ENCODE data around the gene GRK1. TPM values are rescaled to one million over a fixed set of nuclear protein-coding genes. Genes with fewer than 3 reads are reported as not detected.
"Not testable (repeated sequence)": the region's sequence is repeated elsewhere in the genome, so short reads cannot be mapped to it uniquely, and the experiment has no call there.

Gene GRK1
- total and polyA plus RNA-seq, 2 of the 8 experiments (the other 6 are each of a cell fraction or from before 2014, with no cell fraction given), result 0.12 TPM; not detected in 1

DNA sequence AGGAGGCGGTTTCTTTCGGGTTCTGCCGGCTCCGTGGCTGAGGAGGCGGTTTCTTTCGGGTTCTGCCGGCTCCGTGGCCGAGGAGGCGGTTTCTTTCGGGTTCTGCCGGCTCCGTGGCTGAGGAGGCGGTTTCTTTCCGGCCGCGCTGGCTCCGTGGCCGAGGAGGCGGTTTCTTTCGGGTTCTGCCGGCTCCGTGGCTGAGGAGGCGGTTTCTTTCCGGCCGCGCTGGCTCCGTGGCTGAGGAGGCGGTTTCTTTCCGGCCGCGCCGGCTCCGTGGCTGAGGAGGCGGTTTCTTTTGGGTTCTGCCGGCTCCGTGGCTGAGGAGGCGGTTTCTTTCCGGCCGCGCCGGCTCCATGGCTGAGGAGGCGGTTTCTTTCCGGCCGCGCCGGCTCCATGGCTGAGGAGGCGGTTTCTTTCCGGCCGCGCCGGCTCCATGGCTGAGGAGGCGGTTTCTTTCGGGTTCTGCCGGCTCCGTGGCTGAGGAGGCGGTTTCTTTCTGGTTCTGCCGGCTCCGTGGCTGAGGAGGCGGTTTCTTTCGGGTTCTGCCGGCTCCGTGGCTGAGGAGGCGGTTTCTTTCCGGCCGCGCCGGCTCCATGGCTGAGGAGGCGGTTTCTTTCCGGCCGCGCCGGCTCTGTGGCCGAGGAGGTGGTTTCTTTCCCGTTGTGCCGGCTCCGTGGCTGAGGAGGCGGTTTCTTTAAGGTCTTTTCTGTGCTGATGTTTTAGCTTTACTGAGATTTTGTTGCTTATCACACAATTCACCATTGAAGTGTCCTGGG is 85.4 kb downstream of the GRK1 start:
- H3K9me3 ChIP-seq (ENCODE audit: insufficient read depth in 2 of 2, low read depth in 1 of 2, low read length in 1 of 2); H2BK12ac ChIP-seq (ENCODE audit: low read depth, low read length); H3K4me2 ChIP-seq (ENCODE audit: insufficient read depth in 1 of 2, low read depth in 2 of 2, low read length in 2 of 2); H3K56ac ChIP-seq (replicated peaks; ENCODE audit: insufficient read length, low read depth, low read length); H2BK120ac ChIP-seq (replicated peaks; ENCODE audit: low read depth, low read length); DNase-seq (ENCODE audit: low read depth in 1 of 2, low spot score in 2 of 2); H4K91ac ChIP-seq (replicated peaks; ENCODE audit: insufficient read length, low read length); H3K36me3 ChIP-seq (ENCODE audit: control insufficient read depth in 2 of 4, insufficient read depth in 4 of 4, low read length in 3 of 4); H2BK5ac ChIP-seq (ENCODE audit: low read depth, low read length); H3K27ac ChIP-seq (ENCODE audit: low read depth, low read length); H3K4me1 ChIP-seq (replicated peaks in 1 of 4; ENCODE audit: control insufficient read depth in 3 of 4, insufficient read depth in 4 of 4, low read length in 3 of 4); H3K18ac ChIP-seq (ENCODE audit: extremely low read depth, low read length); H4K5ac ChIP-seq (ENCODE audit: insufficient read length, low read depth, low read length); H3K23me2 ChIP-seq (ENCODE audit: low read depth, low read length); H2AFZ ChIP-seq (ENCODE audit: low read length); FAIRE-seq; H3K4me3 ChIP-seq (ENCODE audit: extremely low read depth in 1 of 4, insufficient read depth in 2 of 4, low read depth in 3 of 4, low read length in 4 of 4); H3K79me1 ChIP-seq (ENCODE audit: low read depth, low read length); H3K79me2 ChIP-seq (ENCODE audit: control insufficient read depth in 1 of 2, insufficient read depth in 2 of 2, low read length in 2 of 2); H2BK20ac ChIP-seq (ENCODE audit: low read length); H3K27me3 ChIP-seq (replicated peaks in 1 of 4; ENCODE audit: control insufficient read depth in 3 of 4, extremely low read depth in 1 of 4, insufficient read depth in 3 of 4, low read length in 3 of 4); H3K4ac ChIP-seq (replicated peaks; ENCODE audit: insufficient read length, low read depth, low read length); H3K14ac ChIP-seq (ENCODE audit: insufficient read length); H4K8ac ChIP-seq (ENCODE audit: extremely low read depth, insufficient read depth, low read length); H3K23ac ChIP-seq (ENCODE audit: insufficient read length); H2AK5ac ChIP-seq (ENCODE audit: low read depth, low read length); H2BK15ac ChIP-seq (ENCODE audit: low read length); H3K9ac ChIP-seq (replicated peaks in 1 of 4; ENCODE audit: extremely low read depth in 1 of 4, low read depth in 3 of 4, low read length in 3 of 4): not testable (repeated sequence)
- CTCF ChIA-PET (ENCODE audit: partially characterized antibody), result interaction anchor here (0.7 to 1.4 kb wide), 2 partner anchors 11 to 50 kb away, joined by 4 to 5 read pairs; no protein-coding TSS in a partner anchor
- 93% methylated on average over 10 of the region's 78 CpGs; no CpG with 5 or more reads in 1 of the 2 experiments for WGBS, 2 experiments (ENCODE audit: extremely low coverage in 1 of 2, insufficient coverage in 1 of 2, insufficient read length in 1 of 2, insufficient replicate concordance in 2 of 2, low coverage in 1 of 2, low lambda C conversion rate in 2 of 2, missing lambda C conversion rate in 1 of 2)
- POLR2A ChIA-PET (ENCODE audit: partially characterized antibody), result interaction anchor here (0.6 kb wide), 1 partner anchor 213 kb away, joined by 3 read pairs; no protein-coding TSS in a partner anchor
- peaks cover 0 to 13% of the 10 kb centered on the region in 2 experiments for H4K20me1 ChIP-seq (replicated peaks in 1 of 2; ENCODE audit: control insufficient read depth in 1 of 2, insufficient read depth in 2 of 2, low read length in 2 of 2)
